GM23338 (cell line): ENCODE data around the gene KISS1R. TPM values are rescaled to one million over a fixed set of nuclear protein-coding genes. Genes with fewer than 3 reads are reported as not detected.

Experiments used
- ATAC-seq: fragments of 200-7000 bp; cut with Tn5 transposase; 3 replicates; pipeline ENCODE4 v1.9.1; 2020
- DNase-seq: peaks from one replicate; pipeline ENCODE4 v3.0.0-alpha.2; 2015; ENCODE audit warnings: low spot score
- H2AFZ ChIP-seq: fragments of 200-600 bp; sonication (generic); 2 replicates; pipeline ENCODE4 v1.8.0; 2016; ENCODE audit warnings: antibody characterized with exemption, mild to moderate bottlenecking, moderate library complexity
- H3F3A ChIP-seq: fragments of 200-600 bp; sonication (generic); replicated peaks from 2 replicates; pipeline ENCODE4 v1.8.0; 2017; ENCODE audit warnings: antibody characterized with exemption, mixed run types, low read depth
- H3K27ac ChIP-seq: fragments of 200-600 bp; sonication (generic); 2 replicates; pipeline ENCODE4 v1.6.1; 2016; ENCODE audit warnings: low read depth
- H3K27me3 ChIP-seq: fragments of 200-600 bp; sonication (generic); 2 replicates; pipeline ENCODE4 v1.8.0; 2016; ENCODE audit warnings: mild to moderate bottlenecking, mixed run types, moderate library complexity; ENCODE audit not compliant: insufficient read depth
- H3K36me3 ChIP-seq: fragments of 200-600 bp; sonication (generic); 2 replicates; pipeline ENCODE4 v1.8.0; 2016; ENCODE audit warnings: mild to moderate bottlenecking; ENCODE audit not compliant: insufficient read depth
- H3K4me1 ChIP-seq: fragments of 200-600 bp; sonication (generic); 2 replicates; pipeline ENCODE4 v1.8.0; 2016; ENCODE audit warnings: mild to moderate bottlenecking, moderate library complexity; ENCODE audit not compliant: insufficient read depth
- H3K4me2 ChIP-seq: fragments of 200-600 bp; sonication (generic); 2 replicates; pipeline ENCODE4 v1.7.1; 2017; ENCODE audit warnings: mixed run types
- H3K4me3 ChIP-seq: fragments of 200-600 bp; sonication (generic); 2 replicates; pipeline ENCODE4 v1.6.1; 2016; ENCODE audit warnings: mixed run types
- H3K79me2 ChIP-seq: fragments of 200-600 bp; sonication (generic); replicated peaks from 2 replicates; pipeline ENCODE4 v1.8.0; 2017; ENCODE audit warnings: mild to moderate bottlenecking; ENCODE audit not compliant: insufficient read depth
- H3K9me2 ChIP-seq: fragments of 200-600 bp; sonication (generic); 2 replicates; pipeline ENCODE4 v1.8.0; 2017; ENCODE audit not compliant: insufficient read depth
- H4K20me1 ChIP-seq: fragments of 200-600 bp; sonication (generic); replicated peaks from 2 replicates; pipeline ENCODE4 v1.8.0; 2017; ENCODE audit warnings: mild to moderate bottlenecking; ENCODE audit not compliant: insufficient read depth
- H3K27ac Mint-ChIP-seq: 2 replicates; pipeline ENCODE4 v1.8.0; 2020; ENCODE audit warnings: inconsistent platforms, mild to moderate bottlenecking, moderate library complexity, mixed read lengths
- H3K27me3 Mint-ChIP-seq: 3 replicates; pipeline ENCODE4 v1.8.0; 2022; ENCODE audit warnings: low read depth, mild to moderate bottlenecking, moderate library complexity, mixed read lengths, inconsistent platforms; ENCODE audit not compliant: insufficient read depth, poor library complexity
- H3K36me3 Mint-ChIP-seq: 3 replicates; pipeline ENCODE4 v1.8.0; 2021; ENCODE audit warnings: low read depth, mild to moderate bottlenecking, inconsistent platforms, moderate library complexity, mixed read lengths
- H3K4me1 Mint-ChIP-seq: 3 replicates; pipeline ENCODE4 v1.8.0; 2020; ENCODE audit warnings: mild to moderate bottlenecking, inconsistent platforms, mixed read lengths
- H3K4me3 Mint-ChIP-seq: 3 replicates; pipeline ENCODE4 v1.8.0; 2021; ENCODE audit warnings: moderate library complexity, mild to moderate bottlenecking, inconsistent platforms, mixed read lengths
- H3K9me3 Mint-ChIP-seq: 3 replicates; pipeline ENCODE4 v1.8.0; 2020; ENCODE audit warnings: moderate library complexity, mild to moderate bottlenecking, inconsistent platforms, mixed read lengths
- CREB1 ChIP-seq: fragments of 250-450 bp; sonication (Bioruptor Pico); IDR thresholded peaks from 2 replicates; pipeline ENCODE4 v1.5.0; 2020; ENCODE audit warnings: low read depth, mild to moderate bottlenecking, moderate library complexity
- EZH2 ChIP-seq: fragments of 200-600 bp; sonication (generic); IDR thresholded peaks from one replicate; pipeline ENCODE4 v1.8.0; 2017; ENCODE audit warnings: antibody characterized with exemption, mild to moderate bottlenecking, low read depth; ENCODE audit not compliant: unreplicated experiment
- EZH2phosphoT487 ChIP-seq: fragments of 200-600 bp; sonication (generic); IDR thresholded peaks from one replicate; pipeline ENCODE4 v1.8.1; 2018; ENCODE audit warnings: antibody characterized with exemption; ENCODE audit not compliant: unreplicated experiment
- POLR2AphosphoS5 ChIP-seq: IDR thresholded peaks from 2 replicates; pipeline ENCODE4 v1.6.1; 2016; ENCODE audit warnings: antibody characterized with exemption, low read depth
- STAT1 ChIP-seq: IDR thresholded peaks from one replicate; pipeline ENCODE4 v1.6.1; 2016; ENCODE audit warnings: antibody characterized with exemption; ENCODE audit not compliant: unreplicated experiment
- ZNF114 ChIP-seq: fragments of 250-450 bp; sonication (Bioruptor Pico); IDR thresholded peaks from 2 replicates; pipeline ENCODE4 v1.5.0; 2020; ENCODE audit warnings: mild to moderate bottlenecking, moderate library complexity
- ZNF331 ChIP-seq: fragments of 250-450 bp; sonication (Bioruptor Pico); IDR thresholded peaks from 2 replicates; pipeline ENCODE4 v1.5.0; 2020; ENCODE audit warnings: low read depth, mild to moderate bottlenecking, moderate library complexity
- polyA plus RNA-seq: library from polyadenylated mRNA; unstranded; fragments of >200 nt; fragmentation: Nextera tagmentation; extraction: Ambion mirVana; gene quantifications from 2 replicates; pipeline ENCODE4 v1.2.1, GENCODE V29; 2016
- total RNA-seq: library from RNA; depleted of rRNA; stranded (reverse); fragments of >200 nt; shearing (Covaris generic); gene quantifications from 2 replicates; pipeline ENCODE4 v1.2.3, GENCODE V29; 2014
- TF ChIP-seq, protein P1 (sequence below): IDR thresholded peaks from 2 replicates; pipeline ENCODE4 v1.6.1; 2016; ENCODE audit warnings: antibody characterized with exemption
- TF ChIP-seq, protein P2 (sequence below): IDR thresholded peaks from one replicate; pipeline ENCODE4 v1.6.1; 2018; ENCODE audit warnings: antibody characterized with exemption; ENCODE audit not compliant: unreplicated experiment

Gene KISS1R
- total and polyA plus RNA-seq, 2 experiments from 2014 or later = 0.78 to 4.0 TPM

- H2AFZ ChIP-seq = no peak overlapping the region
Observed at GRCh38 chr19:933553-933882, 16.4 kb downstream of the KISS1R start.

GRCh38 chr19:934197-934840 lies 17.2 kb downstream of the KISS1R start:
- no peak overlapping the region for H3K4me3 Mint-ChIP-seq
- H3K27me3 Mint-ChIP-seq = peaks cover 5% of the 10 kb centered on the region
- peaks cover 34% of the 10 kb centered on the region for H3K36me3 Mint-ChIP-seq
- H3K4me2 ChIP-seq = no peak overlapping the region
- no peaks in the 10 kb centered on the region; the same call in 2 of the 3 replicates for H3K9me3 Mint-ChIP-seq
- H3K27ac ChIP-seq = peak overlapping the region; percentile 55; the same call in 1 of the 2 replicates
- peaks cover 8% of the 10 kb centered on the region; the same call in 1 of the 3 replicates for H3K4me1 Mint-ChIP-seq
- H3K79me2 ChIP-seq = peaks cover 78% of the 10 kb centered on the region
- peaks cover 10% of the 10 kb centered on the region; the same call in 1 of the 2 replicates for H3K4me1 ChIP-seq
- no peak overlapping the region for H2AFZ ChIP-seq
- no peaks in the 10 kb centered on the region; the same call in 1 of the 2 replicates for H3K36me3 ChIP-seq
- H4K20me1 ChIP-seq = peaks cover 8% of the 10 kb centered on the region
- no peaks in the 10 kb centered on the region for H3K27me3 ChIP-seq
- ATAC-seq (no peak), DNase-seq (no peak)
- H3K9me2 ChIP-seq = no peaks in the 10 kb centered on the region
- H3K27ac Mint-ChIP-seq = no peak overlapping the region
- no peak overlapping the region for H3K4me3 ChIP-seq
- peaks cover 8% of the 10 kb centered on the region; the same call in 1 of the 2 replicates for H3F3A ChIP-seq
- TF ChIP-seq, protein P1, sequence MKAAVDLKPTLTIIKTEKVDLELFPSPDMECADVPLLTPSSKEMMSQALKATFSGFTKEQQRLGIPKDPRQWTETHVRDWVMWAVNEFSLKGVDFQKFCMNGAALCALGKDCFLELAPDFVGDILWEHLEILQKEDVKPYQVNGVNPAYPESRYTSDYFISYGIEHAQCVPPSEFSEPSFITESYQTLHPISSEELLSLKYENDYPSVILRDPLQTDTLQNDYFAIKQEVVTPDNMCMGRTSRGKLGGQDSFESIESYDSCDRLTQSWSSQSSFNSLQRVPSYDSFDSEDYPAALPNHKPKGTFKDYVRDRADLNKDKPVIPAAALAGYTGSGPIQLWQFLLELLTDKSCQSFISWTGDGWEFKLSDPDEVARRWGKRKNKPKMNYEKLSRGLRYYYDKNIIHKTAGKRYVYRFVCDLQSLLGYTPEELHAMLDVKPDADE = no peak
- TF ChIP-seq POLR2AphosphoS5 = no peak
- no peak for TF ChIP-seq ZNF331 (CRISPR knock-in tag)
- TF ChIP-seq STAT1 = no peak
- TF ChIP-seq CREB1 = no peak
- no peak for TF ChIP-seq ZNF114 (CRISPR knock-in tag)
- no peak for TF ChIP-seq EZH2
- TF ChIP-seq, protein P2, sequence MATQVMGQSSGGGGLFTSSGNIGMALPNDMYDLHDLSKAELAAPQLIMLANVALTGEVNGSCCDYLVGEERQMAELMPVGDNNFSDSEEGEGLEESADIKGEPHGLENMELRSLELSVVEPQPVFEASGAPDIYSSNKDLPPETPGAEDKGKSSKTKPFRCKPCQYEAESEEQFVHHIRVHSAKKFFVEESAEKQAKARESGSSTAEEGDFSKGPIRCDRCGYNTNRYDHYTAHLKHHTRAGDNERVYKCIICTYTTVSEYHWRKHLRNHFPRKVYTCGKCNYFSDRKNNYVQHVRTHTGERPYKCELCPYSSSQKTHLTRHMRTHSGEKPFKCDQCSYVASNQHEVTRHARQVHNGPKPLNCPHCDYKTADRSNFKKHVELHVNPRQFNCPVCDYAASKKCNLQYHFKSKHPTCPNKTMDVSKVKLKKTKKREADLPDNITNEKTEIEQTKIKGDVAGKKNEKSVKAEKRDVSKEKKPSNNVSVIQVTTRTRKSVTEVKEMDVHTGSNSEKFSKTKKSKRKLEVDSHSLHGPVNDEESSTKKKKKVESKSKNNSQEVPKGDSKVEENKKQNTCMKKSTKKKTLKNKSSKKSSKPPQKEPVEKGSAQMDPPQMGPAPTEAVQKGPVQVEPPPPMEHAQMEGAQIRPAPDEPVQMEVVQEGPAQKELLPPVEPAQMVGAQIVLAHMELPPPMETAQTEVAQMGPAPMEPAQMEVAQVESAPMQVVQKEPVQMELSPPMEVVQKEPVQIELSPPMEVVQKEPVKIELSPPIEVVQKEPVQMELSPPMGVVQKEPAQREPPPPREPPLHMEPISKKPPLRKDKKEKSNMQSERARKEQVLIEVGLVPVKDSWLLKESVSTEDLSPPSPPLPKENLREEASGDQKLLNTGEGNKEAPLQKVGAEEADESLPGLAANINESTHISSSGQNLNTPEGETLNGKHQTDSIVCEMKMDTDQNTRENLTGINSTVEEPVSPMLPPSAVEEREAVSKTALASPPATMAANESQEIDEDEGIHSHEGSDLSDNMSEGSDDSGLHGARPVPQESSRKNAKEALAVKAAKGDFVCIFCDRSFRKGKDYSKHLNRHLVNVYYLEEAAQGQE = no peak
- TF ChIP-seq EZH2phosphoT487 = no peak

More at GRCh38 chr19:933553-933882, 16.4 kb downstream of the KISS1R start:
- Histone ChIP-seq H3K79me2 (peaks cover 74% of the 10 kb centered on the region), H3K27ac (peak overlapping the region; percentile 55; the same call in 1 of the 2 replicates), H3K4me3 (no peak overlapping the region), H3K27me3 (no peaks in the 10 kb centered on the region), H3K4me2 (peak overlapping the region; percentile 55; the same call in 1 of the 2 replicates), H4K20me1 (peaks cover 8% of the 10 kb centered on the region), H3F3A (peaks cover 8% of the 10 kb centered on the region; the same call in 1 of the 2 replicates), H3K4me1 (peaks cover 15% of the 10 kb centered on the region; the same call in 1 of the 2 replicates), H3K36me3 (no peaks in the 10 kb centered on the region; the same call in 1 of the 2 replicates), H3K9me2 (no peaks in the 10 kb centered on the region)
- Mint-ChIP-seq H3K4me3 (no peak overlapping the region), H3K9me3 (no peaks in the 10 kb centered on the region; the same call in 2 of the 3 replicates), H3K27me3 (peaks cover 6% of the 10 kb centered on the region), H3K4me1 (peaks cover 12% of the 10 kb centered on the region; the same call in 1 of the 3 replicates), H3K27ac (peak overlapping the region; percentile 40; the same call in 1 of the 2 replicates), H3K36me3 (peaks cover 33% of the 10 kb centered on the region)
- TF ChIP-seq CREB1 (no peak), ZNF331 (CRISPR knock-in tag) (no peak), EZH2 (no peak), STAT1 (no peak)
- TF ChIP-seq, protein P1 = no peak
- TF ChIP-seq, protein P2 = no peak
- no peak for ATAC-seq
- no peak for DNase-seq
